HG02759 (cell line): ENCODE data around the gene RPH3AL.
"Not testable (repeated sequence)": the region's sequence is repeated elsewhere in the genome, so short reads cannot be mapped to it uniquely, and the experiment has no call there.

Experiments used
- ATAC-seq: cut with Tn5 transposase; IDR thresholded peaks from one replicate; pipeline ENCODE4 v1.9.1; 2021; ENCODE audit warnings: mild to moderate bottlenecking, moderate library complexity; ENCODE audit not compliant: unreplicated experiment

The RPH3AL gene

DNA sequence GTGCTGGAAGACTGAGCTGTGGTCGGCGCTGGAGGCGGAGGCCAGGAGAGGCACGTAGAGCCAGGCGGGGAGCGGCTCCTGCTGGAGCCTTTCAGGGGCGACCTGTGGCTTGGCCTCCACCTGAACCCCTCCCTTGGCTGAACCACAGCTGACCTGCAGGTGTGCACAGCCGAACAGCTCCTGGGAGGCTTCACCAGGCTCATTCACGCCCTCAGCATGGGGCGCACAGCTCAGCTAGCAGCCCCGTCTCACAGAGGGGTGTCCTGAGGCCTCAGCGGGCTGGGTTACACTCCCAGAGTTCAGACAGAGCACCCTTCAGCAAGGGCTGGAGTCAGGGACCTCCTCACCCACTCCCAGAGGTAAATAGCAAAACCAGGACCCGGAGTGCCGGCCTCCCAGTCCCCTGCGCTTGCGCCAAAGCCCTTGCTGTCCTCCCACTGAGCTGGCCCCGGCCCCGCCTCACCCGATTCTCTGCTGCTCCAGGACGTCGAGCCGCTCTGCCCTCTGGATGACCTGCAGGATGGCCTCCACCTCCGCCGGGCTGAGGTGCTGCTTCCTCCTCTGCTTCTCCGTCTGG is 31.7 kb downstream of the RPH3AL start:
- ATAC-seq, result no peak

DNA sequence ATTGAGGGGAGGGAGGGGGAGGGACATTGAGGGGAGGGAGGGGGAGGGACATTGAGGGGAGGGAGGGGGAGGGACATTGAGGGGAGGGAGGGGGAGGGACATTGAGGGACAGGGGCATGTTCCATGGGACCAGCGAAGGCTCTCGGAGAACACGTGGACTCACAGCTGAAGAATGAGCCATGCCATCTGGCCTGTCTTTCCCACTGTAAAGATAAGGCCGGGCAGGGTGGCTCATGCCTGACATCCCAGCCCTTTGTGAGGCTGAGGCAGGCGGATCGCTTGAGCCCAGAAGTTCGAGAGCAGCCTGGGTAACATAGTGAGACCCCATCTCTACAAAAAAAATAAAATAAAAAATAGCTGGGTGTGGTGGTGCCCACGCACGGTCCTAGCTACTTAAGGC is 32.5 kb downstream of the RPH3AL start:
- ATAC-seq, result no peak

- ATAC-seq, result no peak
Measured at GRCh38 chr17:319266-319665, 33.3 kb downstream of the RPH3AL start.

- not testable (repeated sequence) for ATAC-seq
Measured at GRCh38 chr17:317070-317469, 35.5 kb downstream of the RPH3AL start.

GRCh38 chr17:315399-315798 is 37.2 kb downstream of the RPH3AL start:
- not testable (repeated sequence) for ATAC-seq

- ATAC-seq, result not testable (repeated sequence)
Measured at GRCh38 chr17:314614-314944, 38.0 kb downstream of the RPH3AL start.

- no peak for ATAC-seq
Measured at GRCh38 chr17:313911-314613, 38.5 kb downstream of the RPH3AL start.

DNA sequence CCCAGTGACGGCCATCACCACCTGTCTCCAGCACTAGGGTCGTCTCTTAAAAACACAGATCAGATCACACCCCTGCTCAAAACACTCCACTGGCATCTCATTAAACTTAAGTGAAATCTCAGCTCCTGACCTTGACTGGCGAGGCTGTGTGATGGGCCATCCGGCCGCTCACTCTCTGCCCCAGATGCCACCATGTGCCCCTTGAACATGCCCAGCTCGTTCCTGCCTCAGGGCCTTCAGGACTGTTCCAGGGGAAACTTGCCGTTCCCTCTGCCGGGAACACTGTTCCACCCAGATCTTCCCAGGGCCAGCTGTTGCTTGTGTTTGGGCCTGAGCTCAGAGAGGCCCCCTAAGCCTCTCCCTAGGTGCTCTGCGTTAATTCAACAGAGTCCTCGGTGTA is 39.4 kb downstream of the RPH3AL start:
- ATAC-seq, result no peak

DNA sequence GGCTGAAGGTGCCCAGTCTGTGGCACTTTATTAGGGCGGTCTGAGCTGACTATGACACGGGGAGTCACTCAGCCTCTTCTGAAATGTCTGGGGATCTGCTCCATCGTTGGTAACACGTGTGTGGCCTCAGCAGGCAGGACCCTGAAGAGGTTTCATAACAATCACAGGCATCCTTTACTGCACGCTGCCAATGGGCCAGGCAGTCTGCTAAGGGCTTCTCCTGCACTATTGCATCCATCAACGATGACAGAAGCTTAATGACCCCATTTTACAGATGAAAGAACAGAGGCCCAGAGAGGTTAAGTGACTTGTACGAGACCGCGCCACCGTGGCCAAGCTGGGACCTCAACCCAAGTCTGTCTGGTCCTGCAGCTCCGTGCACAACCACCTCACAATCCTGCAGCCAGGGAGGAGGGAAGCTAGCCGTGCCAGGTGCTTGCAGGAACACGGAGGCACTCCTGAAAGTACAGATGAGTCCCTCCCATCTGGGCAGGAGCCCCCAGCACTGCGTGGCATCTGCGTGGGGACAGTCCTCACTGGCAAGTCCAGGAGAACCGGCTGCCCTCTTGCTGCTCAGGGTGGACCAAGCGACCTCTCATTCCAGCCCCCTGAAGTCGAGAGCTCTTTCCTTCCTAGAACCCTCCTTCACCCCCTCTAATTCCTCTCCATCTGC is 40.0 kb downstream of the RPH3AL start:
- no peak for ATAC-seq

- no peak for ATAC-seq
Measured at GRCh38 chr17:311119-311782, 41.4 kb downstream of the RPH3AL start.

DNA sequence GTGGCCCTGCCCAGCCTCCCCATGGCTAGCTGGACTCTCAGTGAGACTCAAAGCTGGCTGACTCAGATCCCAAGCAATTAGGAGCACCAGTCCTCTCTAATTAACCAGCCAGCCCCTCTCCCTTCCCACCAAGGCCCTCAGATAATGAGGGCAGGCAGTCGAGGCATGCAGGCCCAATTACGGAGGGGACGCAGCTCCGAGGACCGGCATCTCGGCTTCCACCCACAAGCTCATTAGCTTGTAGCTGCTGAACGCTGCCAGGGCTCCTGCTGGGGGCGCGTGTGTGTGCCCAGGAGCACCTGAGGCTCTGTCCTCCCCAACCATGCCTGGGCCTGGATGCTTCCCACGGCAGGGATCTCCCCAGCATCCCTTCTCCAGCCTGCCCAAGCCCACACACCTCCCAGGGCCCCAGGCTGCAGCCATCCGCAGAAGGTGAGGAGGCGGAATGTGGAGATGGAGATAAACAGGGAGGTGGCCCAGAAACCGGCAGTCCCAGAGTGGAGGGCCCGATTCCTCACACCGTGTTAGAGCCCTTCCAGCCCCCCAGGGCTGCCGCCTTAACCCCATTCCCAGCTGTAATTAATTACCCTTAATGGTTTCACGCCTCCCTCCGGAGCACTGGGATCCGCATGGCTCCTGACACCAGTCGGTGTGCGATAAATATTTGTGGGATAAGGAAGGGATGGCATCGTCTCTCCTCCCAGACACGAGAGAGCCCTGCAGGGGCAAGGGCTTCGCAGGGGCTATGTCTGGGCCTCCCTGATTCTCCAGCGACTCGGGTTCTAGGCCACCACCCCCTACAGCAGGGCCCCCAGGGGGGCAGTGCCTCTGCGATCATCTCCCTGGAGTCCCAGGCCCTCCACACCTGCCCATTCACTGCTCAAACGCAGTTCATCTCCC is 42.2 kb downstream of the RPH3AL start:
- ATAC-seq, result no peak

DNA sequence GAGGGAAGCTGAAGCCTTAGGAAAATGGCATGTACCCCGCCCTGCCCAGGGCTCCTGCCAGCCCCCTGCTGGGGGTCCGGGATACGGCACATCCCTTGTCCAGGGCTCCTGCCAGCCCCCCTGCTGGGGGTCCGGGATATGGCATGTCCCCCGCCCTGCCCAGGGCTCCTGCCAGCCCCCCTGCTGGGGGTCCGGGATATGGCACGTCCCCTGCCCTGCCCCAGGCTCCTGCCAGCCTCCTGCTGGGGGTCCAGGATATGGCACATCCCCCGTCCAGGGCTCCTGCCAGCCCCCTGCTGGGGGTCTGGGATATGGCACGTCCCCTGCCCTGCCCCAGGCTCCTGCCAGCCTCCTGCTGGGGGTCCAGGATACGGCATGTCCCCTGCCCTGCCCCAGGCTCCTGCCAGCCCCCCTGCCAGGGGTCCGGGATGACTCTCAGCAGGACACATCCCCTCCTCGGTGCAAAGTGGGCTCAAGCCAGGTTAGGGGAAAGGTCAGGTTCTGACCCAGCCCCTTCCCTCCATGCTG is 43.2 kb downstream of the RPH3AL start:
- ATAC-seq, result no peak

- no peak for ATAC-seq
Measured at GRCh38 chr17:307741-308507, 44.7 kb downstream of the RPH3AL start.

DNA sequence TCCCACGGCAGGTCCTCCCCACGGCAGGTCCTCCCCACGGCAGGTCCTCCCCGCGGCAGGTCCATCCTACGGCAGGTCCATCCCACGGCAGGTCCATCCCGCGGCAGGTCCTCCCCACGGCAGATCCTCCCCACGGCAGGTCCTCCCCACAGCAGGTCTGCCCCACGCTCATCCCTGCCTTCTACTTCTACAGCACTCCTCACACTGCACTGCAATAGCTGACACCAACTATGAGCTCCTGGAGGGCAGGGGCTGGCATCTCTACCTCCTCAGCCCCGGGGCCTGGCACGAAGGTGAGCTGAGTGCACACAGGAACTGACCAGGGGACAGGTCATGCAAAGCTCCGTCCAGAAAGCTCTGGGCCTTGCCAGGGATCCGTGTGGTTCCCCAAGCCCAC is 45.3 kb downstream of the RPH3AL start:
- no peak for ATAC-seq

GRCh38 chr17:306536-307294 is 45.9 kb downstream of the RPH3AL start:
- no peak for ATAC-seq

GRCh38 chr17:306116-306515 is 46.5 kb downstream of the RPH3AL start:
- no peak for ATAC-seq

GRCh38 chr17:305090-305976 is 47.3 kb downstream of the RPH3AL start:
- ATAC-seq, result no peak

DNA sequence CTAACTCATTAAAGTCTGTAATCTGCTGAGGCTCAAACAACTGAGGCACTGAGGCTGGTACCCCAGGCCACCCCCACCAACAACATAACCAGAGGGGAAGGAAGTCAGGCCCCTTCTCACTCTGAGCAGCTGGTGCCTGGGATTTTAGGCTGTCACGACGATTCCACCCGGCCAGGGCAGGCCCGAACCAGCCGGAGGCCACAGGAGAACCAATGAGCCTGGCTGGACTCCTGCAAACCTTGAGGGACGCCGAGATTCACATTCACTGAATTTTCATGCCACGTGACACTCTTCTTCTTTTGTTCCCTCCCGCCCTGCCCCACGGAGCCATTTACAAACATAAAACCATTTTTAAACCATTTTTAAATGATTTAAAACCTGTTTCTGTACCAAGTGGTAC is 48.1 kb downstream of the RPH3AL start:
- ATAC-seq, result no peak
